Bladder microvascular endothelial cell (primary cell): ENCODE results near the gene MGLL. TPM values are rescaled to one million over a fixed set of nuclear protein-coding genes. Genes with fewer than 3 reads are reported as not detected.

Experiments used
- total RNA-seq: library from RNA; depleted of rRNA; stranded (reverse); fragments of >200 nt; gene quantifications from 2 replicates; pipeline ENCODE4 v1.2.3, GENCODE V29; 2014

Gene MGLL
- total RNA-seq: 39.5 and 77.6 TPM in 2 replicates

GRCh38 chr3:127822041-127822681 lies at the start of gene MGLL:
Gene MGLL, minus strand, starts transcription at chr3:127822515. Its CDS starts 197 bp downstream, at chr3:127822318.

GRCh38 chr3:127672429-127673190 lies 149.7 kb downstream of the MGLL start, which contains the start of gene ABTB1:
Gene ABTB1, plus strand, starts transcription at chr3:127672952. Its CDS starts 74 bp downstream, at chr3:127673026.

Other genes with a start within 250 kb of the MGLL start
- 28.5 and 35.9 TPM in 2 replicates for gene TPRA1, start 231.8 kb downstream of the MGLL start, total RNA-seq
- gene MCM2, start 224.1 kb downstream of the MGLL start, total RNA-seq: 70.4 and 87.2 TPM in 2 replicates
- gene PODXL2, start 193.3 kb downstream of the MGLL start, total RNA-seq: 1.1 and 5.3 TPM in 2 replicates
- gene ABTB1, start 149.6 kb downstream of the MGLL start, total RNA-seq: 9.3 and 11.8 TPM in 2 replicates
- not detected in 2 replicates for gene KBTBD12, start 92.7 kb upstream of the MGLL start, total RNA-seq
- 141 and 261 TPM in 2 replicates for gene SEC61A1, start 229.9 kb upstream of the MGLL start, total RNA-seq